B cell (primary cell): ENCODE measurements around the gene LRRC45. TPM values are rescaled to one million over a fixed set of nuclear protein-coding genes. Genes with fewer than 3 reads are reported as not detected.

ENCODE experiments used
- ATAC-seq: fragments of 200-7000 bp; cut with Tn5 transposase; one replicate; pipeline ENCODE4 v1.10.0; 2021; ENCODE audit warnings: low read depth, mild to moderate bottlenecking, moderate number of reproducible peaks, moderate library complexity
- CTCF ChIA-PET: fragments of 350-600 bp; sonication (Branson Sonifier 250); formaldehyde crosslinking; loops from one replicate; lab custom pipeline; 2021; ENCODE audit warnings: antibody characterized with exemption, inconsistent platforms; lab: Charles Lee
- POLR2A ChIA-PET: fragments of 350-600 bp; sonication (Branson Sonifier 250); formaldehyde crosslinking; loops from one replicate; lab custom pipeline; 2021; ENCODE audit warnings: antibody characterized with exemption; lab: Charles Lee
- DNase-seq: peaks from one replicate; pipeline ENCODE4 v3.0.0; 2013
- H2AFZ ChIP-seq: 2 replicates; pipeline ENCODE4 v1.6.1; 2012; ENCODE audit warnings: mild to moderate bottlenecking, low read depth, low read length; ENCODE audit not compliant: insufficient read depth, poor library complexity, severe bottlenecking
- H3K27ac ChIP-seq, 2 donors: 1 replicate in 1 of 2; 2 replicates in 1 of 2; pipeline ENCODE4 v1.5.1; 2012 to 2013; ENCODE audit warnings: low read length in 2 of 2, mild to moderate bottlenecking in 2 of 2, moderate library complexity in 1 of 2
- H3K27me3 ChIP-seq, 4 experiments: fragments of 200-600 bp in 1 of 4; sonication (generic) in 1 of 4; replicated peaks in 1 of 4; 1 replicate in 2 of 4; 2 replicates in 2 of 4; pipeline versions ENCODE4 v1.6.1 to v1.7.0; 2013 to 2016; ENCODE audit warnings: low read length in 3 of 4, mild to moderate bottlenecking in 2 of 4, mixed read lengths in 1 of 4, moderate library complexity in 1 of 4; ENCODE audit not compliant: insufficient read depth in 4 of 4, control insufficient read depth in 3 of 4; ENCODE audit errors: control extremely low read depth in 1 of 4
- H3K36me3 ChIP-seq, 2 experiments: replicated peaks in 1 of 2; 1 replicate in 1 of 2; 2 replicates in 1 of 2; pipeline versions ENCODE4 v1.6.1 to v1.7.1; 2013; ENCODE audit warnings: low read length in 1 of 2; ENCODE audit not compliant: insufficient read depth in 2 of 2, control insufficient read depth in 1 of 2; ENCODE audit errors: control extremely low read depth in 1 of 2, extremely low read depth in 1 of 2
- H3K4me1 ChIP-seq, 2 donors: fragments of 200-600 bp in 1 of 2; sonication (generic) in 1 of 2; 1 replicate in 1 of 2; 2 replicates in 1 of 2; pipeline versions ENCODE4 v1.5.1 to v1.6.1; 2013 to 2017; ENCODE audit warnings: low read length in 2 of 2; ENCODE audit not compliant: control insufficient read depth in 2 of 2, insufficient read depth in 2 of 2
- H3K4me2 ChIP-seq: replicated peaks from 2 replicates; pipeline ENCODE3; 2012; ENCODE audit warnings: mild to moderate bottlenecking, low read depth, low read length; ENCODE audit not compliant: poor library complexity, severe bottlenecking
- H3K4me3 ChIP-seq, 5 experiments: fragments of 200-600 bp in 1 of 5; sonication (generic) in 1 of 5; 1 replicate in 3 of 5; 2 replicates in 2 of 5; pipeline versions ENCODE4 v1.5.1 to v1.7.0; 2011 to 2016; ENCODE audit warnings: low read length in 4 of 5, mild to moderate bottlenecking in 4 of 5, low read depth in 2 of 5, control low read depth in 1 of 5, moderate library complexity in 1 of 5; ENCODE audit not compliant: insufficient read depth in 1 of 5; ENCODE audit errors: control extremely low read depth in 1 of 5, extremely low read depth in 1 of 5
- H3K79me2 ChIP-seq: fragments of 200-600 bp; sonication (generic); one replicate; pipeline ENCODE4 v1.6.0; 2016; ENCODE audit warnings: low read length; ENCODE audit not compliant: control insufficient read depth, insufficient read depth
- H3K9ac ChIP-seq: fragments of 200-600 bp; sonication (generic); 2 replicates; pipeline ENCODE4 v1.6.1; 2017; ENCODE audit warnings: mild to moderate bottlenecking, low read length, moderate library complexity
- H3K9me3 ChIP-seq, 3 donors: one replicate each; pipeline versions ENCODE4 v1.6.1 to v1.7.1; 2013; ENCODE audit warnings: low read length in 2 of 3; ENCODE audit not compliant: control insufficient read depth in 2 of 3, insufficient read depth in 1 of 3; ENCODE audit errors: control extremely low read depth in 1 of 3
- H4K20me1 ChIP-seq: 2 replicates; pipeline ENCODE4 v1.6.0; 2012; ENCODE audit warnings: mild to moderate bottlenecking, low read length; ENCODE audit not compliant: insufficient read depth, control insufficient read depth, poor library complexity, severe bottlenecking
- H3K27ac Mint-ChIP-seq: one replicate; pipeline ENCODE4 v1.8.0; 2021; ENCODE audit warnings: mixed read lengths
- H3K27me3 Mint-ChIP-seq: one replicate; pipeline ENCODE4 v1.8.0; 2021; ENCODE audit warnings: mixed read lengths
- H3K4me1 Mint-ChIP-seq: one replicate; pipeline ENCODE4 v1.8.0; 2021; ENCODE audit warnings: mixed read lengths
- H3K4me3 Mint-ChIP-seq: one replicate; pipeline ENCODE4 v1.8.0; 2021; ENCODE audit warnings: mixed read lengths
- H3K9me3 Mint-ChIP-seq: one replicate; pipeline ENCODE4 v1.8.0; 2022; ENCODE audit warnings: mixed read lengths; ENCODE audit not compliant: insufficient read depth
- CTCF ChIP-seq: fragments of 200-600 bp; IDR thresholded peaks from one replicate; pipeline ENCODE4 v1.8.0; 2022; ENCODE audit warnings: antibody characterized with exemption, mild to moderate bottlenecking
- EZH2 ChIP-seq: IDR thresholded peaks from 2 replicates; pipeline ENCODE4 v1.6.1; 2012; ENCODE audit warnings: borderline replicate concordance, low read depth, mild to moderate bottlenecking, moderate library complexity, low read length; ENCODE audit not compliant: insufficient read depth, poor library complexity, severe bottlenecking
- WGBS: methylation state at CpG from one replicate; pipeline ENCODE4 v1.1.5; 2013; ENCODE audit warnings: missing lambda C conversion rate; ENCODE audit not compliant: insufficient coverage; 5-methylcytosine and 5-hydroxymethylcytosine counted together
- intact Hi-C: fragments of 100-400 bp; cut with micrococcal nuclease; formaldehyde crosslinking; loops from one replicate; pipeline ENCODE4 v1.10.0; 2022
- polyA plus RNA-seq: library from polyadenylated mRNA; depleted of rRNA; stranded (reverse); fragments of >200 nt; gene quantifications from 2 replicates; pipeline ENCODE4 v1.2.3, GENCODE V29; 2012
- total RNA-seq, 2 donors: library from RNA; stranded (reverse); fragments of 120-200 nt in 1 of 2; gene quantifications; 1 replicate in 1 of 2; 2 replicates in 1 of 2; pipeline versions ENCODE4 v1.2.3 to v1.2.4, GENCODE V29; 2013 to 2022

Gene LRRC45
- total and polyA plus RNA-seq, 2 donors (not counting 1 experiment from before 2014, with no cell fraction given): 19.4 to 19.6 TPM

GRCh38 chr17:82058855-82059249, 35.7 kb downstream of the LRRC45 start:
- Histone ChIP-seq H3K4me3 (no peak overlapping the region), H3K9me3 (no peaks in the 10 kb centered on the region), H2AFZ (no peak overlapping the region), H3K79me2 (peaks cover 2% of the 10 kb centered on the region), H3K27ac (no peak overlapping the region), H3K4me2 (no peak overlapping the region), H3K27me3 (no peaks in the 10 kb centered on the region), H3K36me3 (peaks cover 0 to 55% of the 10 kb centered on the region in 2 experiments), H3K4me1 (peaks cover 0 to 5% of the 10 kb centered on the region in 2 donors), H4K20me1 (peaks cover under 1% of the 10 kb centered on the region), H3K9ac (no peak overlapping the region)
- DNase-seq (no peak), ATAC-seq (no peak)
- H3K4me1 Mint-ChIP-seq: no peaks in the 10 kb centered on the region
- no peak overlapping the region for H3K4me3 Mint-ChIP-seq
- POLR2A ChIA-PET: no interaction called here
- intact Hi-C loops: no loop called here
- TF ChIP-seq EZH2 (no peak), CTCF (no peak)
- CTCF ChIA-PET: no interaction called here
- no peaks in the 10 kb centered on the region for H3K27me3 Mint-ChIP-seq
- WGBS: 91% methylated on average over 8 of the region's 10 CpGs
- H3K27ac Mint-ChIP-seq: no peak overlapping the region
- no peaks in the 10 kb centered on the region for H3K9me3 Mint-ChIP-seq

- no peak overlapping the region for H3K4me3 ChIP-seq
- H3K4me3 Mint-ChIP-seq: no peak overlapping the region
- no peak overlapping the region for H2AFZ ChIP-seq
- H3K4me2 ChIP-seq: no peak overlapping the region
- H3K27ac ChIP-seq: no peak overlapping the region
- no peak overlapping the region for H3K27ac Mint-ChIP-seq
- H3K9ac ChIP-seq: no peak overlapping the region
- intact Hi-C loops: no loop called here
- H3K27me3 Mint-ChIP-seq: no peaks in the 10 kb centered on the region
- H3K4me1 Mint-ChIP-seq: peaks cover 5% of the 10 kb centered on the region
- POLR2A ChIA-PET: interaction anchor here (0.7 kb wide), 1 partner anchor 834 kb away, joined by 3 read pairs; no protein-coding TSS in a partner anchor
- TF ChIP-seq CTCF (no peak), EZH2 (no peak)
- no peaks in the 10 kb centered on the region for H3K79me2 ChIP-seq
- no peak for ATAC-seq
- no peaks in the 10 kb centered on the region for H3K9me3 ChIP-seq
- H3K4me1 ChIP-seq: peaks cover 1 to 9% of the 10 kb centered on the region in 2 donors
- no peaks in the 10 kb centered on the region for H3K9me3 Mint-ChIP-seq
- DNase-seq: no peak
- 80% methylated on average over 19 of the region's 19 CpGs for WGBS
- H3K36me3 ChIP-seq: peaks cover 0 to 49% of the 10 kb centered on the region in 2 experiments
- no peaks in the 10 kb centered on the region for H3K27me3 ChIP-seq
- CTCF ChIA-PET: no interaction called here
- H4K20me1 ChIP-seq: peaks cover 1% of the 10 kb centered on the region
Measured at GRCh38 chr17:82059272-82060000, 36.3 kb downstream of the LRRC45 start.
